ENCODE measurements around the gene DNAH3. TPM values are rescaled to one million over a fixed set of nuclear protein-coding genes. Genes with fewer than 3 reads are reported as not detected.

The DNAH3 gene
- total and polyA plus RNA-seq, 2 of the 8 experiments (the other 6 are each of a cell fraction or from before 2014, with no cell fraction given): 0.57 to 0.71 TPM

DNA sequence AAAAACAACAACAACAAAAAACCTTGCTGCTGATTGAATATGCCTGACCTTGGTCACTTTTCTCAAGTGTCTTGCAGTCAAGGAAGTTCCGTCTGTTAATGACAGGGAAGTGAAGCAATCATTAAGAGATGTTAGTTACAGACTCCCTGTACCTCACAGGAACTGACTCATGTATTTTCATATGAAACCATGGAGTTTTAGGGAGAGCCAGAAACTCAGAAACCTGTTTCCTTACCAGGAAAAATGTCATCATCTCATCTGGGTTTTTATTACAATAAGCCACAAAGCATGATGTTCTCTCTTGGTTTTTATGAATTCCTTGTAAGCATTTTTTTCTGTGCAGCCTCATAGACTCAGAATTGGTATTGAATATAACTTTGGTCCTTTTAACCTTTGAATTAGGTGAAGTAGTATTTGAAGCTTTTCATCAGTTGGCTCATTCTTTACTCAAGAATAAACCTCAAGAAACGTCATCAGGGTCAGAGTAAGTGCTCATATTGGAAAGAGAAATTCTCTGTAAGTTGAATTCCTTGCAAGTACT lies 239.8 kb downstream of the DNAH3 start:
- Histone ChIP-seq H2BK15ac (ENCODE audit: low read length) (no peak overlapping the region), H4K8ac (ENCODE audit: extremely low read depth, insufficient read depth, low read length) (no peak overlapping the region), H3K4me3 (ENCODE audit: extremely low read depth in 1 of 4, insufficient read depth in 2 of 4, low read depth in 3 of 4, low read length in 4 of 4) (no peak overlapping the region), H4K91ac (replicated peaks; ENCODE audit: insufficient read length, low read length) (no peak overlapping the region), H2BK5ac (ENCODE audit: low read depth, low read length) (no peak overlapping the region), H3K4ac (replicated peaks; ENCODE audit: insufficient read length, low read depth, low read length) (no peak overlapping the region), H3K9ac (replicated peaks in 1 of 4; ENCODE audit: extremely low read depth in 1 of 4, low read depth in 3 of 4, low read length in 3 of 4) (no peak overlapping the region), H3K4me2 (ENCODE audit: insufficient read depth in 1 of 2, low read depth in 2 of 2, low read length in 2 of 2) (no peak overlapping the region), H3K4me1 (replicated peaks in 1 of 4; ENCODE audit: control insufficient read depth in 3 of 4, insufficient read depth in 4 of 4, low read length in 3 of 4) (no peaks in the 10 kb centered on the region), H4K20me1 (replicated peaks in 1 of 2; ENCODE audit: control insufficient read depth in 1 of 2, insufficient read depth in 2 of 2, low read length in 2 of 2) (no peaks in the 10 kb centered on the region), H2AFZ (ENCODE audit: low read length) (no peak overlapping the region), H3K79me2 (ENCODE audit: control insufficient read depth in 1 of 2, insufficient read depth in 2 of 2, low read length in 2 of 2) (no peaks in the 10 kb centered on the region), H3K79me1 (ENCODE audit: low read depth, low read length) (no peaks in the 10 kb centered on the region), H3K14ac (ENCODE audit: insufficient read length) (no peak overlapping the region), H4K5ac (ENCODE audit: insufficient read length, low read depth, low read length) (no peak overlapping the region), H3K9me3 (ENCODE audit: insufficient read depth in 2 of 2, low read depth in 1 of 2, low read length in 1 of 2) (no peaks in the 10 kb centered on the region), H3K56ac (replicated peaks; ENCODE audit: insufficient read length, low read depth, low read length) (no peak overlapping the region), H2BK20ac (ENCODE audit: low read length) (no peak overlapping the region), H3K27me3 (replicated peaks in 1 of 4; ENCODE audit: control insufficient read depth in 3 of 4, extremely low read depth in 1 of 4, insufficient read depth in 3 of 4, low read length in 3 of 4) (no peaks in the 10 kb centered on the region; a peak in 1 of 7 replicates), H2AK5ac (ENCODE audit: low read depth, low read length) (no peak overlapping the region), H3K27ac (ENCODE audit: low read depth, low read length) (no peak overlapping the region), H3K36me3 (ENCODE audit: control insufficient read depth in 2 of 4, insufficient read depth in 4 of 4, low read length in 3 of 4) (no peaks in the 10 kb centered on the region), H2BK12ac (ENCODE audit: low read depth, low read length) (no peak overlapping the region), H3K23ac (ENCODE audit: insufficient read length) (no peak overlapping the region), H3K23me2 (ENCODE audit: low read depth, low read length) (no peaks in the 10 kb centered on the region), H2BK120ac (replicated peaks; ENCODE audit: low read depth, low read length) (no peak overlapping the region), H3K18ac (ENCODE audit: extremely low read depth, low read length) (no peak overlapping the region)
- 83% methylated on average over 2 of the region's 2 CpGs; no CpG with 5 or more reads in 1 of the 2 experiments for WGBS, 2 experiments (ENCODE audit: extremely low coverage in 1 of 2, insufficient coverage in 1 of 2, insufficient read length in 1 of 2, insufficient replicate concordance in 2 of 2, low coverage in 1 of 2, low lambda C conversion rate in 2 of 2, missing lambda C conversion rate in 1 of 2)
- FAIRE-seq (no peak), DNase-seq (ENCODE audit: low read depth in 1 of 2, low spot score in 2 of 2) (no peak)
- POLR2A ChIA-PET (ENCODE audit: partially characterized antibody): interaction anchor here (1.4 kb wide), 1 partner anchor 10 kb away, joined by 3 read pairs; no protein-coding TSS in a partner anchor
- TF ChIP-seq POLR2AphosphoS5 (IDR thresholded peaks at IDR 0.05; ENCODE audit: low read depth, low read length) (no peak), TEAD4 (IDR thresholded peaks at IDR 0.05; ENCODE audit: low read depth, low read length) (no peak), CTBP2 (IDR thresholded peaks at IDR 0.05; ENCODE audit: borderline replicate concordance, insufficient read depth, insufficient read length, low read length) (no peak), PHF8 (conservative IDR thresholded peaks at IDR 0.05; ENCODE audit: low read depth, low read length) (no peak), EZH2 (IDR thresholded peaks at IDR 0.05; ENCODE audit: low read depth, low read length, severe bottlenecking) (no peak), ZNF274 (IDR thresholded peaks at IDR 0.05; ENCODE audit: borderline replicate concordance, extremely low read depth, low read length) (no peak), GABPA (IDR thresholded peaks at IDR 0.05; ENCODE audit: borderline replicate concordance, insufficient read depth, low read length) (no peak), SP4 (IDR thresholded peaks at IDR 0.05; ENCODE audit: low read length) (no peak), SUZ12 (IDR thresholded peaks at IDR 0.05; ENCODE audit: low read length) (no peak), SP1 (IDR thresholded peaks at IDR 0.05; ENCODE audit: low read depth, low read length) (no peak)
- TF ChIP-seq, protein P1, sequence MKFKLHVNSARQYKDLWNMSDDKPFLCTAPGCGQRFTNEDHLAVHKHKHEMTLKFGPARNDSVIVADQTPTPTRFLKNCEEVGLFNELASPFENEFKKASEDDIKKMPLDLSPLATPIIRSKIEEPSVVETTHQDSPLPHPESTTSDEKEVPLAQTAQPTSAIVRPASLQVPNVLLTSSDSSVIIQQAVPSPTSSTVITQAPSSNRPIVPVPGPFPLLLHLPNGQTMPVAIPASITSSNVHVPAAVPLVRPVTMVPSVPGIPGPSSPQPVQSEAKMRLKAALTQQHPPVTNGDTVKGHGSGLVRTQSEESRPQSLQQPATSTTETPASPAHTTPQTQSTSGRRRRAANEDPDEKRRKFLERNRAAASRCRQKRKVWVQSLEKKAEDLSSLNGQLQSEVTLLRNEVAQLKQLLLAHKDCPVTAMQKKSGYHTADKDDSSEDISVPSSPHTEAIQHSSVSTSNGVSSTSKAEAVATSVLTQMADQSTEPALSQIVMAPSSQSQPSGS (IDR thresholded peaks at IDR 0.05; ENCODE audit: low read length): no peak
- CTCF ChIA-PET (ENCODE audit: partially characterized antibody): interaction anchor here (0.6 to 1.1 kb wide), 2 partner anchors 61 to 278 kb away, joined by 3 to 4 read pairs; no protein-coding TSS in a partner anchor

All from H1 (cell line).